Amniotic stem cell (primary cell): ENCODE measurements around the gene ODAD4.

Experiments used
- DNase-seq: peaks from one replicate; lab custom pipeline; 2025; lab: John Stamatoyannopoulos, UW

The ODAD4 gene

DNA sequence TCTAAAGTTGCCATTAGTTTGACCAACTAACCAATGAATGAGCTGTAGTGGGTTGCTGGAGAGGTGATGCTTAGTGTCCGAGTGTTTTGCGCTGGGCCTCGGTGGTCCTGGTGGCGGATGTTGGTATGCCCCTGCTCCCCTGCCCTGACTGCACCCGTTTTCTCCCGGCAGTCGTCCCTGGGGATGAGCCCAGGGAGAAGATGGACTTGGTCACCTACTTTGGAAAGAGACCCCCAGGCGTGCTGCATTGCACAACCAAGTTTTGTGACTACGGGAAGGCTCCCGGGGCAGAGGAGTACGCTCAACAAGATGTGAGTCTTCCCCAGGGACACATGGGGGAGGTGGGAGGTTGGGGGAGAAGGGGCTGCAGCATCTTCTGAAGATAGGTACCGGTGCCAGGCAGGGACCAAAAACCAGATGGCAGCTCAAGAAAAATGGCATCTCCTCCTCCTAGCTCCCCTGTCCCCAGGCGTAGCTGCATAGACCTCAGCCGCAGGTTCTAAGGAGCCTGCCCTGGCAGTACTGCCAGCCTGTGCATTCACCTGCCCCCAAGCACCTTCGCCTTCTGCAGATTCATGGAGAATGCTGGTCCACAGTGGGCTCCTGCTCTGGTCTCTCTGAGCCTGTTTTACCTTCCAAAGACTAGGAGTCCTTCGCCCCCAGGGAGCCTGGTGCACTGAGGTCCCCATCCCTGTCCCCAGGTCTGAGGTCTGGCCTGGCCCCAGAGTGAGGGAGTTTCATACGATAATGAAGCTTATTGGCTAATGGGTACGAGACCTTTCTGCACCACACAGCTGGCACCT, 41.5 kb downstream of the ODAD4 start:
- no peak for DNase-seq

DNA sequence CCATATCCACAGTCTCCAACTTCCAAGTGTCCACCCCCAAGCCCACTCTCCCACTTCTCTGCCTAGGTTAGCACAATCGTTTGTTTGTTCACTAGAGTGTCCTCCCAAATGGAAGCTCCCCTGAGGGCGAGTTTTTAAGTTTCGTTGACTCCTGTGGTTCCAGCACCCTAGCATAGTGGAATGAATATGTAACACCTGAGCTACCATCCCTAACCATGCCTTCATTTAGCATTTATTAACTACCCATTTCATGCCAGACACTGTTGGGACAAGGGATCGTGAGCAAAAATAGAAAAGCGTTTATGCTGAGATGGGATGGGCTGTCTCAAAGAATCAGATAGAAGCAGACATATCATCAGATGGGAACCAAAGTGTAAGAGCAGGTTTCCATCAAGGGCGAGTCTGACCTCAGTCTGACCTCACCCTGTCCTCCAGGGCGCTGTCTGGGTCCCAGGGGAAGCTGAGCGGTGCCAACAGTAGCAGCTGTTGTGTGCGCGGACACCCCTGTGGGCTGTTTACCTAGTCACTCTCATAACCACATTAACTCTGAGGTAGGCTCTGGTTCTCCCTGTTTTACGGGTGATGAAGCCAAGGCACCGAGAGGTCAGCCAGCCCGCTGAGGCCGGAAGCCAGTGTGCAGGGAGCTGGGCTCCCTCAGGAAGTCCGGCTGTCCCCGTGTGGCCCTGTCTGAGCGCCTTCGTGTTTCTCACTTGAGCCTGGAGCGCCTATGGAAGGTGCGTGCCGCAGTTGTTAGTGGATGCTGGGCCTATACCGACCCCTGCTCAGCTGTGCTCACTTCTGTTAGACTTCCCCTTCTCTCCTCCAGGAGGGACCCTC, 42.4 kb downstream of the ODAD4 start:
- no peak for DNase-seq

DNA sequence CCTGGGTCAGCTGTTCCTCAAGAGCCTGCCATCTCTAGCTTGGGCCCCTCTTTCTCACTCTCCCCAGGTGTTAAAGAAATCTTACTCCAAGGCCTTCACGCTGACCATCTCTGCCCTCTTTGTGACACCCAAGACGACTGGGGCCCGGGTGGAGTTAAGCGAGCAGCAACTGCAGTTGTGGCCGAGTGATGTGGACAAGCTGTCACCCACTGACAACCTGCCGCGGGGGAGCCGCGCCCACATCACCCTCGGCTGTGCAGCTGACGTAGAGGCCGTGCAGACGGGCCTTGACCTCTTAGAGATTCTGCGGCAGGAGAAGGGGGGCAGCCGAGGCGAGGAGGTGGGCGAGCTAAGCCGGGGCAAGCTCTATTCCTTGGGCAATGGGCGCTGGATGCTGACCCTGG, 43.0 kb downstream of the ODAD4 start:
- DNase-seq: no peak

DNA sequence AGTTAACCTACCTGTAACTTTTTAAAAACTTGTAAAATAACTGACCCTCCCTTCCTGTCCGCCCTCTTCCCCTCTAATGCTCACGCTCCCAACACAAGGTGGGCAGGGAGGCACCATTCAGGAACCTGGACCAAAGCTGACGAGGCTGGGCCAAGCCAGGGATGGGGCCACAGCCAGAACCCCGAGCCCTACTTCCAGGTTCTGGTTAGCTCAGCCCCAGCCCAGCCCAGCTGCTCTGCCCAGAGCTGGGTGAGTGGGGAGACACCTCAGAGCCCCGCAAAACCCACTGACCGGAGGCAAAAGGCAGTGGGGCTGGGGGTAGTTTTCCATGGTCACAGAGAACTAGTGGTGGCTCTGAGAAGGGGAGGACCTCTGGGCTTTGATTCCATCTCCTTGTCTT, 43.6 kb downstream of the ODAD4 start:
- no peak for DNase-seq

DNA sequence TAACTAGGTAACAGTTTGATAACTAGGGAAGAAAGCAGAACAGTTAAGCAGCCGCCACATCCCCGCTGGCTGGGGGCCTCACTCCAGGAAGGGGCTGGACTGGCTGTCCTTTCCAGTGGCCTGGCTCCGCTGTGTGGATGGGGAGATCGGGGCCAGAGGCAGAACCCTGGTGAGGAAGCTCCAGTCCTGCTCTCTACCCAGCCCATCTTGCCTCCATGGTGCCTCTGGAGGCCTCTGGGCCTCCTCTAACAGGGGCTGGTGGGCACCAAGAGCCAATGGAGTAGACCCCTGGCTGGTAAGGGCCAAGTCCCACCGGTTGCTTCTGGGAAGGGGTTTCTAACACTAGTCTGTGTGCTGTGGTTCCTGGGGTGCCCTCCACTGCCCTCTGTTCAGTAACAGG, 44.2 kb downstream of the ODAD4 start:
- DNase-seq: no peak

DNA sequence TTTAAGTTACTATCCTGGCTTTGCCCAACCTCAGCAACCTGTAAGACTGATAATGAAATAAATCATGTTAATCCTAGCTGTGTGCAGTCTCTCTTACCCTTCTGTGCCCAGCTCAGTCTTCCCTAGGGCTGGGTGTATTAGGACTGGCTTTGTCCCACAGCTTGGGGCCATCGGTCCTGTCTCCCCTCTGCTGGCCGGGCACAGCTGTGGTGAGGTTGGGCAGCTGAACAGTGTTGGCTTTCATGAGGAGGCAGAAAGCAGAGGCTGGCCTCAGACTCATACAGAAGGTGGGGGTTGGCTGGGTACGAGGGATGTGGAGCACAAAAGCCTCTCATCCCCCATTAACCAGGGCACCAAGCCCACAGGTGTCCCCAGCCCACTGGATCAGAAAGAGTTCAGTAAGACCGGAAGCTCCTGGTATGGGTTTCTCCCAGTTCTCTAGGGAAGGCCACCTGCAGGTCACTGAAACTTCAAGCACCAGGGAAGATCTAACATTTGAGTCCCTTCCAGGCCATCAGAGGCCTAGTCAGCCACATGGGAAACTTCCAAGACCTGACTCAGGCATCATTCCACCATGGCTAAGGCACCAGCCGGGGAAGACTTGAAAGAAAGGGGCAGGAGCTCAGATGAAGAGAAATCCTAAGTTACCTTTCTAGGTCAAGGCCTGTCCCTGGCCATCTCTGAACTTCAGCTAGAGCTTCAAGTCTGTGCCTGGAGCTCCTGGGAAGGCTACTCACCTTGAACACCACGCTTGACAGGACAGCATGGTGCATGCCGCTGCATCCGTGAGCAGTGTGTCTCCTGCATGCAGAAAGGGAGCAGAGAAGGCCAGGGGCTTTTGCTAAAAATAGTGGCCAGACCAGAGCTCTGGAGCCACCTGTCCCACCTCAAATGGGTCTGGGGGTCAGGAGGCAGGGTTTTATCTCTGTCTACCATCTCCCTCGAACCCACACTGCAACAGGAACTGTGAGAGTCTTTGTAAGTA, 45.0 kb downstream of the ODAD4 start:
- no peak for DNase-seq

DNA sequence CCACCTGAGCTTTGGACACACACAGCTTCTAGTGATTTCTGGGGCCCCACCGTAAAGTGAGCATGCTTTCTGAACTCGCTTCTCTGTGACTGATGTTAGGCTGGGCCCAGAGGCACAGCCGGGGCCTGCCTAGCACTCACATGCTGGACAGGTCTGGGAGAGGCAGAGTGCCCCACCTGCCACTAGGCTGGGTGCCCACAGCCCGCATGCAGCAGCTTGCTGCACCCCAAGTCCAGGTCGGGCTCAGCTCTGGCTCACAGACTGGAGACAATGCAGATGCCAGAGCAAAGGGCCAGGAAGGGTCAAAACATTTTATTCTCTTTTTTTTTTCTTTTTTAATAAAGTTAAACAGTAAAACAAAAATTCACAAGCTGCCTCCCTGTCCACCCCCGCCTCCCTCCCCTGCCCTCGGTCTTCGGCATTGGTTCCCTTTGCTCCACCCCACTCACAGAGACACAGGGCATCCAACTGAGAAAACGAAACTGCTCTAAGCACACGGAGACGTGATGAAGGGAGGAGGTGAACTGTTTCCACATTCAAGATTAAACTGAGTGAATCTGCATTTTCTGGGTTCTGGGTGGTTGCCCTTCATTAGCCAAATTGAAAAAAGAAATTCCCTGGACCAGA, 45.8 kb downstream of the ODAD4 start:
- no peak for DNase-seq

DNA sequence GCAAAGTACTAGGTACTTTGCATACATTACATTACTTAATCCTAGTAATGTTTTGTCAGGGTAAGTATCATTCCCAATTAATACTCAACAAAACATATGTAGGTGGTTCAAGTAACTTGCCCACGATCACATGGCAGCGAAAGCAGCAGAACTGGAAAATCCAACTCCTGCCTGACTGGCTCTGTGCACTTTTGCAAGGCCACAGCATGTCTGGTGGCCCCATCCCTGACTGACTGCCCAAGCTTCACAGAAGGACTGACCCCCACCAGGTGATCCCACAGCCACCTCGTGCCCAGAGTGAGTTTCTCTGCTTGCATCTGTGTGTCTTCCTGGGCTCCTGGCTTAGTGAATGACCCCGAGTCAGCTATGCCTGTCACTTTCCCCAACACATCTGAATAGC, 47.6 kb downstream of the ODAD4 start:
- no peak for DNase-seq

DNA sequence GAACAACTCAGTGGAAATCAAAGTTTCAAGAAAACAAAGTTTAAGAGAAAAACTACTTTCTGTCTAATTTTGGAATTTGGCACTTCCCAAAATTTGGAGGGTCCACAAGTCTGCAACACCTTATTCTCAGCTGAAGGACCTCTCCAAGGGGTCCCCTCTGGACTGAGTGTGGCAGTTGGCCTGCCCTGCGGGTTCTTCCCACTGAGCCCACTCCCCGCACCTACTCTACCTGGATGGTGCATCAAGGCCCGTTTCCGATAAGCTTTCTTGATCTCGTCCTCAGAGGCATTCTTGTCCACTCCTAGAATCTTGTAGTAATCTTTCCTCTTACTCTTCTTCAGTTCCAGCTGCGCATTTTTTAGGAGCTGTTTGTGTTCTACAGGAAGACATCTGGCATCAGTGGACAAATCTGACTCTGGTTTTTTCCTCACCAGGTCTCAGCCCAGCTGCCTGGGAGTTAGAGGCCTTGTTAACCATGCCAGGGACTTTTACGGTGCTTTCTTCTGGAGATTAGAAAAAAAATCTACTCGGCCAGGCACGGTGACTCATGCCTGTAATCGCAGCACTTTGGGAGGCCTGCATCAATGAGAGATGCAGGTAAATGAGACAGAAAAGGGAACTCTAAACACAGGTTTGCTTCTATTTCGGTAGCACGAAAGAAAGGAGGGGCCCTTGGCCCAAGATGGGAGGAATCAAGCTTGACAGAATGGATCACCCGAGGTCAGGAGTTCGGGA, 51.8 kb downstream of the ODAD4 start:
- no peak for DNase-seq

DNA sequence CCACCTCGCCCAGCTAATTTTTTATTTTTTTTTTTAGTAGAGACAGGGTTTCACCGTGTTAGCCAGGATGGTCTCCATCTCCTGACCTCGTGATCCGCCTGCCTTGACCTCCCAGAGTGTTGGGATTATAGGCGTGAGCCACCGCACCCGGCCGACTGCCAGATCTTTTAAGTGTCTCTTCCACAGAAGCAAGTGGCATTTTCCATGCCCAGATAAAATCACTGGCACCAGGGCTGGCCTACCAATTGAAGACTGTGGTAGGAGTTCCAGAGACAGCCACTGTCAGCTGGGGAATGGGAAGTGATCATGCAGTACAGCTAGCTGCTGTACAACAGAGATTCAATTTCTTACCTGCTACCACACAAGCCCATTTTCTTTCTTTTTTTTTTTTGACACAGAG, 54.0 kb downstream of the ODAD4 start:
- no peak for DNase-seq

DNA sequence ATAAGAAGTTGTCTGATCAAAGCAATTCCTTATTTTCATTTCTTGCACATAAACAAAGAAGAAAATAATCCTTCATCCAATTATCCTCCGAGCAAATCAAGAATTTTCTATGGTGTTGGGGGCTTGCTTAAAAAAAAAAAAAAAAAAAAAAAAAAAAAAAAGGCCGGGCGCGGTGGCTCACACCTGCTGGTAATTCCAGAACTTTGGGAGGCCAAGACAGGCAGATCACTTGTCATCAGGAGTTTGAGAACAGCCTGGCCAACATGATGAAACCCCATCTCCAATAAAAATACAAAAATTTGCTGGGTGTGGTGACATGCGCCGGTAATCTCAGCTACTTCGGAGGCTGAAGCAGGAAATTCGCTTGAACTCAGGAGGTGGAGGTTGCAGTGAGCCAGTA, 55.5 kb downstream of the ODAD4 start:
- no peak for DNase-seq

DNA sequence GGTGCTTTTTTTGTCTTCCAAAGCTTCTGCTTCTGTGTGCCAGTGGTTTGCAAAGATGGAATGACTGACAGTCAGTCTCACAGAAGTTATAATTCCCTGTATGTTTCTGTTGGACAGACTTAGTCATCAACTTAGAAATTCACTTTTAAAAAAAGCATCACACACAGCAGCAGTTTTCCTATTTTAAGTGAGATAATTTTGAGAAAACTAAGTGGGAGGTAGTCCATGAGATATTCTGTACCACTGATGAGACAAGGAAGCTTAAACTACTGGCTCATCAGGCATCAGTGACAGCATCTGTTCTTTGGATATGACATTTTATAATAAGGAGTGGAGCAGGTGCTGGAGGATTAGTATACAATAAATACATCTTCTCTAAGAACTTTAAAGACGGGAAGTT, 56.2 kb downstream of the ODAD4 start:
- no peak for DNase-seq

DNA sequence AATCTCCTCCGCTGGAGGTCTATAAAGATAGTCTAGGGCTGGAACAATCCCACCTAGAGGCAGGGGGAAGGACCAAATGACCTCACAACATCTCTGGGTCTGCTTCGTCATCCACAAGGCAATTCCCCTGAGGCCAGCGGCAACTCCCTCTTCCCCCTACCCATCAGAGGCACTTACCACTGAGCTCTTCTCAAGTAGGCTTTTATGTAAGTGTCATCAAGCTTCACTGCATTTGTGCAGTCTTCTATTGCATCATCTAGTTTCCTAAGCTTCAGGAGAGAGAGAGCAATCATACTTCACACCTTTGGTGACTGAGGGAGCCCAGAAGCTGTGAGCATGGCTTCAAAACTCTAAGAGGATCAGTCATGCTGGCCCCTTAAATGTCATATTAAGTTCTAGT, 57.2 kb downstream of the ODAD4 start:
- DNase-seq: no peak

DNA sequence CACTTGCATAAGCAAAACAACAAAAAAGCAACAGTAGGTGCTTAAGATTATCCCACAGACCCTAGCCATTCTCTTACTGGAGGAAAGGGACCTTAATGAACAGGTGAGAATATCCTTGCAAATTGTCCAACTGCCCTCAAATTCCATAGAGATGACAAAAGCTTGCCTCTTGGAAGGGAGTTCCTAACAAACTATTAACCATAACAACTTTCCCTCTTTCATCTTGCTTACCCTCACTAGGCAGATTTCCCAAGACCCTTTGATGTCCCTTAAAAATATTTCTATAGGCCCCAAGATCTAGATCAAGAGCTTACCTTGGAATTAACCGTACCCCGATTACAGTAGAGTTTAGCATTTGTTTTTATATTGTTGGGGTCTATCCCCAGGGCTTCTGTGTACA, 58.0 kb downstream of the ODAD4 start:
- no peak for DNase-seq

DNA sequence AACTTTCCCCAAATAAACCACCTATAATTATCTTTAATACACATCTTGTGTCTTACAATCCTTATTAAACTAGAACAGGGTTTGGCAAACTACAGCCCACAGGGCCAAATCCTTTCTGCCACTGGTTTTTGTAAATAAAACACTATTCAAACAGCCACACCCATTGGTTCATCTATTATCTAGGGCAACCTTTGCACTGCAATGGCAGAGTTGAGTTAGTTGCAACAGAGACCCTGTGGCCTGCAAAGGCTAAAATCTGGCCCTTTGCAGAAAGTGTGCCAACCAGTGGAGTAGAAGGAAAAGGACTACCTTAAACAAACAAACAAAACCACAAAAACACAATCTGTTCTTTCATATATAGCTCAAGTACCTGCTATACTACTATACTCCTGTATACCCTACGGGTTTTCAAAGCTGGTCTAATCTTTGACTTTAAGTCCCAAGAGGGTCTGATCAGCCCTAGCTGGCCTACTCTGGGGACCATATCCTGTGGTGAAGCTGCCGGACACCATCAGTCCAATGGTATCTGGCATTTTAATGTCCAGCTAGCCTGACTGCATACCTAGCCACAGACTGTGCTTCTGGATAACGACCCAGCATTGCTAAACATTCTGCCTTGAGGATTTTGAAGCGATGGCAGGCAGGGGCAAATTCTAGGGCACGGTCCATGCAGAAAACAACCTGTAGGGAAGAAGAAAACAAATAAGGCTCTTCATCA, 59.4 kb downstream of the ODAD4 start:
- DNase-seq: no peak

DNA sequence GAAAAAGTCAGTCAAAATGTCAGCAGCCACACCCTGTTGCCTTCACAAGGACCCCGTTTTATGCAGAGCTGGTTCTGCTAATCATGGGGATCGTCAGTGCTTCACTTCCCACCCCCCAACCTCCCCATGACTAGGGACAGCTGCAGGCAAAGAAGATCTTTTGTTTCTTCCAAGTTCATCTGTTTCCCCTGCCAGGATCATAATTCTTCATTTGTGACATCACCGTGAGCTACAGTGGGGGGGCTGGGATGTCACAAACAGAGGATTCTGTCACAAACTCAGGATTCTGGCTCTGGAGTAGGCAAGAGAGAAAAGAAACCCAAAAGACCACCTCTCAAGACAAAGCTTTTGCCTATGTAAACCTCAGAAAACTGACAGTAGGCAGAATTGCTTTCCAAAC, 62.2 kb downstream of the ODAD4 start:
- no peak for DNase-seq

DNA sequence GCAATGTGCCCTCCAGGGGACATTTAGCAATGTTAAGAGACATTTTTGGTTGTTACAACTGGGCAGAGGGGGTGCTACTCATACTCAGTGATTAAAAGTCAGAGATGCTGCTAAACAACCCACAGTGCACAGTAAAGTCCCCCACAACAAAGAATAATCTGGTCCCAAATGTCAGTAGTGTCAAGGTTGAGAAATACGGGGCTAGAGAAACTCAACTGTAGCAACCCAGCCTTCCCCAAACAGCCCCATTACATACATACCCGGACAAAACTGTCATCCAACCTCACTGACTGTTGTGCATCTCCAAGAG, 66.4 kb downstream of the ODAD4 start:
- DNase-seq: no peak

DNA sequence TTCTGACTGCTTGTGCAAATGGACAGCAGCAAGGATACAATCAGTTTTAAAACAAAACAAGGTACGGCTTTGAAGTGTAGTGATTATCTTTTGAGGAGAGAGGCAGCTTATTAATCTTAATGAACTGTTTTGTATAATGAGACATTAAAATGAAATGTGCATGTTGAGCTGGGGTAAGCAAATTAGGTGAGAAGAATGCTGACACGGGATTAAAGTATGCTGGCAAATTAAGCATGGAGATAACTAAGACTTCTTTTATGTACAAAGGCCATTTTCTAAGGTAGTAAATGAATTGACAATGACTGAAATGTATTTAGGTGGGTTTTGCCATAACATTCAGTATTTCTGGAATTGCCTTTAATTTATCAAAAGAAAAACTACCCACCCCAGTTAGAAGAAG, 68.1 kb downstream of the ODAD4 start:
- DNase-seq: no peak

DNA sequence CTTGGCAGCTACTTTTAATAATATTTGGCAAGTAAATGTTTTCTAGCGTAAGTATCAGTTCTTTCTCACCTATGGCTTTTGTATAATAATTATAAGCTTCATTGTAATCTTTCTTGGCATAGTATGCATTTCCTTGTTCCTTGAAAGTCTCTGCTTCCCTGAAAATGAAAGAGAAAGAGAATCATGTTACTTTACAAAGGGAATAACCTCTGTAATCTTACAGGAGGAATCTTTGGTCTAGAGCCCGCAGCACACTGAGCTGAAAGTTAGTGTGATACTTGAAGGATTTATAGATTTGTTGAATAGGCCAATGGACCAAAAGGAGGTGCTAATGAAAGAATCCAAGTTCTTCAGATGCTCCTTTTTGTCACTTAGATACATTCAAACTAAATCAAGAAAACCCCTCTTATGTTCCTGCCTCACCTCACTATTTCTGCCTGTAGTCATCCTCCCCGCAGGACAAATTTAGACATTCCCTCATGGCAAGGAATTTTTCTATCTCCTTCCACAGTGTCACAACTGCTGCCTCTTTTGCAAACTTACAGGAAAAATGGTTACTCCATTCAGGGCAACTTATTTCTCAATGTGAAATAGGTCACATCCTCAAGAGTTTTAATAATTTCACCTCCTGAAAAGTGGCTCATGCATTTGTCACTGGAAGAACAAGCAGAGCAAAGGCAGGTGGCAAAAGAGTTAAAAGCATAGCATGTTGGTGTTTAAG, 70.2 kb downstream of the ODAD4 start:
- DNase-seq: no peak

DNA sequence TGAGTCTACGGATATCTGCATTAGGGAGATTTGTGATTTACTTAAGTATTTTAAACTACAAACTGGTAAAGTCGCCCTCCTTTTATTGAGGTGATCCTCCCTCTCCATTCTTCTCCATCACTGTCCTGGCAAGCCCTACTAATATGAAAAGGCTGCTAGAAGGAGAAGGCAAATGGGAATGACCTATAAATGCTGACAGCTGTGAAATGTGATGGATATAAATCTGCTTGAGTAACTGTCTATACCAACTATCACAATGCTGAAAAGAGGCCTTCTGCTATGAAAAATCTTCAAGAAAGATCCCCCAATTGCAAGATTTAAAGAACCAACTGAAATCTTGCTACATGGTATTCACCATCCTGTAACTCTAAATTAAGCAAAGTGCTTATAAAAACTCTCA, 71.3 kb downstream of the ODAD4 start:
- no peak for DNase-seq
